Amniotic stem cell (primary cell): ENCODE data around the gene ZNF618.

Experiments used
- DNase-seq: peaks from one replicate; lab custom pipeline; 2025; lab: John Stamatoyannopoulos, UW

The ZNF618 gene

DNA sequence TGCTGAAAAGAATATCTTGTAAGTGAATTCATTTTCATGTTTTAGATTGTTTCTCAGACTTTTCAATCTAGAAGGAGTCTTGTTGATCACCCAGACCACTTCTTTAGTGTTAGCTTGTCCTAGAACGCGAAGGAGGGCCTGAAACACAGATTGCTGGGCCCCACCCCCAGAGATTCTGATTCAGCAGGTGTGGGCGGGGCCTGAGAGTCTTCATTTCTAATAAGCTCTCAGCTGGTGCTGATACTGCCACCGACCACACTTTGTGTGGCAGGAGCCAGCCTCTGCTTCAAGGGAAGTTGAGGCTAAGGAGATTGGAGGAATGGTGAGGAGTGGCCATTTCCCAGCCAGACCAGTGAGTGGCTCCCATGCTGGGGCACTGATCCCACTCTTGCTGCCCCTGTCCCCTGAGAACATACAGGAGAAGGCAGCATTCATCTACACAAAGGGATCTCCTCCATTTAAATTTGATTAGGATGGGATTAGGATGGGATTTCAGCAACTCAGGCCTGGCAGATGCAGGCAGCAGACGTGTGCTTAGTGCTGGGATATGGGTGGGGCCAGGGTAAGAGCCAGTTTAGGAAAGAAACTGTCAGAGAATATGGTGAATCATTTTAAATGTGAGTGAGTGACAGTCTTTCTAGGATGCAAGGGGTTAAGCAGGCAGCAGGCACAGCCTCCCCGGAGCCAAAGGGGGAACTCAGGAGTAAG lies 35.9 kb downstream of the ZNF618 start:
- DNase-seq: no peak

- DNase-seq: no peak
These were observed 36.7 kb downstream of the ZNF618 start for GRCh38 chr9:113912816-113913215.

- DNase-seq: no peak
These were observed 37.5 kb downstream of the ZNF618 start for GRCh38 chr9:113913426-113914195.

- no peak for DNase-seq
These were observed 38.4 kb downstream of the ZNF618 start for GRCh38 chr9:113914517-113914916.

- no peak for DNase-seq
These were observed 39.8 kb downstream of the ZNF618 start for GRCh38 chr9:113915817-113916434.

- DNase-seq: no peak
These were observed 40.8 kb downstream of the ZNF618 start for GRCh38 chr9:113916931-113917330.

DNA sequence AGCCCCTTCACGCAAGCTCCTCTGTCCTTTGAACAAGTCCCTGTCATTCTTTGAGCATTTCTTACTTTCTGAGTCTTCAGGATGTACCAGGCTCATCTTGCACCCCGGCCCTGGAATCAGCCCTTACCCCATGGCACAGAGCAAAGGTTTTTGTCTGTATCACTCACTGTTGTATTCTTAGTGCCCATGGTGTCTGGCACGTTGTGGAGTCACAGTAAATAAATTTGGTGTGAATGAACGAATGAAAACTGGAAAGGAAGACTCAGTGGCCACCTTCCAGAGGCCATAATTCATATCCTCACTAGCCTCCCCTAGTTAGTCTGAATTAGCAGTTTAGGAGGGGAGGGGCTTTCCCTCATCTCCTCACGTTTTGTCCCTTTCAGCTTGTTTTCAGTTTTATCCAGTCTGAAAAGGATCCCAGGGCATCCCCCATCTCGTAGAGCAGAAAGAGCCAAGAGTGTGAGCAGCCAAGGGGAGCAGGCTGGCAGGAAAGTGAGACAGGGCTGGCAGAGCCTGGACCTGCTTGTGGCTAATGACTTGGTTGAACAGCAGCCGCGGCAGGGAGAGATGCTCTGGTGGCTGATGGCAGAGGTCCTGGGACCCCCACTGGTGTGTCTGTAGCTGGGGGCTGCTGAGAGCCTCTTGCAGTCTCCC lies 42.7 kb downstream of the ZNF618 start:
- DNase-seq: no peak

DNA sequence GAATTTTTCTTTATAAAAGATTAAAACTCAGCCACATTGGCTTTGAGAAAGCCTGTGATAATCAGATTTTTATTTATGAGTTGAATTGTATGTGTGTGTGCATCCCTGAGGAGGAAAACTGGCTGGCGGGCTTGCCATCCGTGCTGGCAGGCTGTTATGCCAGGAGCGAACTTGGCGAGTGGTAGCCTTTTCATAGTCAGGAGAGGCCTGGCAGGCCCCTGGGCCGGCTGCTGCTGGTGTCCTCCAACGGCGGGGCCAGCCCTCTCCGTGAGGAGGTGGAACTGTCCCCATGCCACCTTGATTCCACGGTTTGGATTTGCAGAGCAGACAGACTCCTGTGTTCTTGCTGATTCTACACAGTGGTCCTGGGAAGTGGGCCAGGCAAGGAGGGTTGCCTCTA lies 43.3 kb downstream of the ZNF618 start:
- no peak for DNase-seq

GRCh38 chr9:113919871-113920270 lies 43.8 kb downstream of the ZNF618 start:
- DNase-seq: no peak

DNA sequence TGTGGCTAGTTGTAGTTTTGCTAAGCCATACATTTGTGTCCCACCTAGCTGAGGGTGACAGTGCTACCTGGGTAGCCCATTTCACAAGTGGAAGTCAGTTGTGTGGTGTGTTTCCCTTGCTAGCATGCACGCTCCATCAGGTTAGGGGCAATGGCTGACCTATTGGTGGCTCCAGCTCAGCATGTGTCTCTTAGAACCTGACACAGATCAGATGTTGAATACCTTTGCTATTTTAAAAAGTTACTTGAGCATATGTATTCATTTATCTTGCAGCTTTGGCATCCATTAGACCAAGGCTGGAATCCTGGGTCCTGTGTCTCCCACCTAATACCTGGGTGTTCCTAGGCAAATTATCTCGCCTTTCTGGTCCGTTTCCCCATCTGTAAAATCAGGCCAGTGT lies 44.8 kb downstream of the ZNF618 start:
- DNase-seq: no peak

- DNase-seq: no peak
These were observed 45.4 kb downstream of the ZNF618 start for GRCh38 chr9:113921396-113921925.

DNA sequence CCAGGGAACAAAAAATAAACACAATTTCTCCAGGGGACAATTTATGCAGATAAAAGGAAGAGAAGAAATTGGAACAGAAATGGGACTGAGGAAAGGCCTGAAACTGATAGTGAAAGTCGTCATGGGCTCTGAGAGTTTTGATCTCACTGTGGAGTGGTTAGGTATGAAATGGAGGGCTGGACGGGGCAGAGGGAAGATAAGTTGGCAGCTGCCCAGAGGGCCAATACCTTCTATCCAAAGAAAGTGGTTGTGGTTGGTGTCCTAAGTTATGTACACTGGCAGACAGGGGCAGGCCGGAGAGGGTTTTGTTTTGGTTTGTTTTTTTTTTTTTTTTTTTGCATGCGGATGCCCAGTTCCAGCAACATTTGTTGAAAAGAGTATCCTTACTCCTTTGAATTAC lies 46.1 kb downstream of the ZNF618 start:
- DNase-seq: no peak

DNA sequence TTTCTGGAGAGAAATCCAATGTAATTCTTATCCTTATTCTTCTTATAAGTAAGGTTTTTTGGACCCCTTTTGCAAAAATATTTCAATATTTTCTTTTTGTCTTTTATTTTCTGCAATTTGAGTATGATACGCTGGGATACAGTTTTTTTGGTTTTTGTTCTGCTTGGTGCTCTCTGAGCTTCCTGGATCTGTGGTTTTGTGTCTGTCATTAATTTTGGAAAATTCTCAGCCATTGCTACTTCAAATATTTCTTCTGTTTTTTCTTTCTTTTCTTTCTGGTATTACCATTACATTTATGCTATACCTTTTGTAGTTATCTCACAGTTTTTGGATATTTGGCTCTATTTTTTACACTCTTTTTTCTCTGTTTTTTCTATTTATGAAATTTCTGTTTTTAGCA lies 50.1 kb downstream of the ZNF618 start:
- DNase-seq: no peak

DNA sequence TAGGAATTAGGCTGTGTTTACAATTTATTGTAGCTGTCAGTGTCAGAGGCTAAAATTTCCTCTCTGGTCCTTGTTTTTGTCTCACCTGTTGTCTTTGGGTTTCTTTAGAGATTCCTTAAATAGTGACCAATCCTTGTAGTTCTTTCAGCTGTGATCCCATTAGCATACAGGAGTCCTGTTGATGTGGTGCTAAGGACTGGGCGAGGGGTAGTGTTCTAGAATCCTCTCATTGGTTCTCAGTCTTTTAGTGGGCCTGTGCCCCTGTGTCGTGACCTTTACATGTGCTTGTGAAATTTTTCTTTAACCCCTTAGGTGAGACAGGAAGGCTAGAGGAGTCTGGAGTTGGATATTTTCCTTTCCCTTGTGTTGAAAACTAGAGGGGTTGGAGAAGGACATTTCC lies 51.2 kb downstream of the ZNF618 start:
- no peak for DNase-seq

DNA sequence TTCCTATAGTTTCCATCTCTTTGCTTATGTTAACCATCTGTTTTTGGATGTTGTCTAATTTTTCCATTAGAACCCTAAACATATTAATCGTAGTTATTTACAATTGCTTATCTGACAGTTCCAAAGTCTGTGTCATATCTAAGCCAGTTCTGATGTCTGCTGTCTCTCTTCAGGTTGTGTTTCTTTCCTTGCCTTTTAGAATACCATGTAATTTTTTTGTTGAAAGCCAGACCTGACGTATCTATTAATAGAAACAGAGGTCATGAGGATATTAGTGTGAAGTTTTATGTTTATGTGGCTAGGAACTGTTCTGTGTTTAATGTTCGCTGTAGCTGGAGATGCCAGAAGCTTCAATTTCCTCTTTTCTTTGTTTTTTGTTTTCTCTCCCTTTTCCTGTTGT lies 52.2 kb downstream of the ZNF618 start:
- DNase-seq: no peak

- peak; percentile 4 for DNase-seq
These were observed 53.7 kb downstream of the ZNF618 start for GRCh38 chr9:113929634-113930389.

GRCh38 chr9:113930390-113930783 lies 54.3 kb downstream of the ZNF618 start:
- DNase-seq: no peak

DNA sequence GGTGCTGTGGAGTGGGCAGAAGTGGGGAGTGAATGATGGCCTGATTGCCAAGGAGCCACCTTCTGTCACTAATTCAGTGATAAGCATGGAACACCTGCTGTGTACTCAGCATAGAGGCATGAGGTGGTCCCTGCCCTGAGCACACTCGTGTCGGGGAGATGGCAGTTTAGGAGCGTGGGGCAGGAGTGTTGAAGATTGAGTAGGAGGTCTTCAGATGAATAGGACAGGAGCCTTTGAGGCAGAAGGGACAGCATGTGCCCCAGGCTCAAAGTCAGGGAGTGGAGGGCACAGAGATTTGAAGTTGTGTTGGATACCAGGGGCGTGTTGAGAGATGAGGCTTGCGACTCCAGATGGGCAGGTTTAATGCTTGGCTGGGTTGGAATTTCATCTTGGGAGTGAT lies 55.0 kb downstream of the ZNF618 start:
- DNase-seq: no peak

DNA sequence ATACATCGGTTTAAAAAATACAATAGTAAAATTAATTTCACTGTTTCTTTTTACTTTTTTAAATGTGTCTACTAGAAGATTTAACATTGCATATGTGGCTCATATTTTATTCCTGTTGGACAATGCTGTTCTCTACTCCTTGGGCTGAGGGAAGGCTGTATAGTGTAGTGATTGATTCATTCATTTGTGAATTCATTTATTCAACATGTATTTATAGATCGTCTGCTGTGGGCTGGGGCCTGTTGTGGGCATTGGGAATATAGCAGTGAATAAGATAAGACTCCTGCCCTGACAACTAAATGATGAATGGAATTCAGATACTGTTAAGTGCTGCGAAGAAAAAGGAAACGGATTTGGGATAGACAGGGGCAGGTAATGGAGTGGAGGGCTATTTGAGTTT lies 55.7 kb downstream of the ZNF618 start:
- no peak for DNase-seq

DNA sequence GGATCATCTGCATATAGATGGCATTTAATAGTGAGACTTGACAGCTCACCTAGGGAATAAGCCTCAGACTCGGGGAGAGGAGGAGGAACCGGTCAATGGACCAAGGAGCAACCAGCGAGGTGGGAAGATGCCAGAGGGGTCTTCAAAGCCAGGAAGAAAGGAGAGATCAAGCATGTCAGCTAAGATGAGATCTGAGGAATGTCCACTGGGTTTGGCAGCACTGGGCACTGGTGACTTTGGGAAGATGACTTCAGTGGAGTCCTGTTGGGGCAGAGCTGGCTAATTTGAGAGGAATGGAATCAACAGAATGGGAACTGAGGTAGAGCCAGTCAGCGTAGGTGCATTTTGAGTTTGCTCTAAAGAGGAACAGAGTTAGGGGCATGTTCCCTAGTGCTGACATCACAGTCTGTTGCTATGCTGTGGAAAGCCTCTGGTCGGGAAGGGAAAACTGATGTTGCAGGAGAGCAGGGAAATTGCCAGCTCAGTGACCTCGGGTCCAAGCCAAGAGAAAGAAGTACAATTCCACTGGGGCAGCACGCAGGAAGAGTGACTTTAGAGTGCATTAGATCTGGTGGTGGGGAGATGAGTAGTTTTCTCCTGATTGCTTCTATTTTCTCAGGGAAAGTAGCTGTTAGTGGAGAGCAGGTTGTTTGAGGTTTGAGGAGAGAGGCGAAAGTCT lies 56.9 kb downstream of the ZNF618 start:
- no peak for DNase-seq

DNA sequence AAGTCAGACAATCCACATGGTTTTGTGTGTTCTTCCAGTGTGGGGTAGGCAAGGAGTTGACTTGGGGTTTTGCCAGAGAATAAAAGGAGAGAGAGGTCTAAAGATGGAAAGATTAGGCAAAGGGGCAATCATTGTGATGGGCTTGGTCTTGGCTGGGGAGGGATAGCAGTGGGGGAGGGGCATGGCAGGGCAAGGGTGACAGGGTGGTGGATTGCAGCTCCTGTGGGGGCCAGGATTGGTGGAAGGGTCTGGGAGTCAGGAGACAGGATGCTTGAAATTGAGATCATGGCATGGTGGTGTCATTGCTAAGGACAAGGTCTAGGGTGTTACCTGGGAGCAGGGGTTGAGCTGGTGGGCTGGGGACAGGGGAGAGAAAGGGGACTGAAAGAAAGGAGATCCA lies 57.6 kb downstream of the ZNF618 start:
- no peak for DNase-seq
